Epidermal melanocyte (primary cell): ENCODE data around the gene HOMER1.
"Not testable (repeated sequence)": the region's sequence is repeated elsewhere in the genome, so short reads cannot be mapped to it uniquely, and the experiment has no call there.

Source experiments
- DNase-seq: peaks from one replicate; pipeline ENCODE4 v3.0.0; 2011; ENCODE audit warnings: low spot score; ENCODE audit not compliant: insufficient read length

Gene HOMER1

GRCh38 chr5:79420248-79420647 is 93.7 kb downstream of the HOMER1 start:
- no peak for DNase-seq

- no peak for DNase-seq
These were observed 95.7 kb downstream of the HOMER1 start for GRCh38 chr5:79418276-79418675.

- no peak for DNase-seq
These were observed 96.4 kb downstream of the HOMER1 start for GRCh38 chr5:79417495-79417894.

DNA sequence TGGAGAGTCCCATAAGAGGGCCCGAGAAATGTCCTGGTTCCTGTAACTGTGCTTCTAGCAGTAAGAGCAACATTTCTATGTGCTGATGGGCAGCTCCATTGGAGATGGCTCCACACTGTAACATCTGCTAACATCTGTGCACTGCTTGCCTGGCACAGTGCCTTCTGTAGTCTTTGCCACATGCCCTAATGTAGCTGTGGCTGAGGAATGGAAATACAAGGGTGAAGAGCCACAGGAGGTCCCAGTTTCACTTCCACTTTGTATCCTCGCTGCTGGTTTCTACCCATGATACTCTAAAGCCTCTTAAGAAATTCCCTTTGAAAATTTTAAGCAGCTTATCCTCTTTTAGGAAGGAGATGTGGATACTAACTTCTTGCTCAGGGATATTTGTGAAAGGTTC is 97.4 kb downstream of the HOMER1 start:
- no peak for DNase-seq

GRCh38 chr5:79413112-79413511 is 100.8 kb downstream of the HOMER1 start:
- DNase-seq: no peak

GRCh38 chr5:79408028-79408427 is 105.9 kb downstream of the HOMER1 start:
- DNase-seq: no peak

- DNase-seq: no peak
These were observed 106.3 kb downstream of the HOMER1 start for GRCh38 chr5:79407591-79407990.

DNA sequence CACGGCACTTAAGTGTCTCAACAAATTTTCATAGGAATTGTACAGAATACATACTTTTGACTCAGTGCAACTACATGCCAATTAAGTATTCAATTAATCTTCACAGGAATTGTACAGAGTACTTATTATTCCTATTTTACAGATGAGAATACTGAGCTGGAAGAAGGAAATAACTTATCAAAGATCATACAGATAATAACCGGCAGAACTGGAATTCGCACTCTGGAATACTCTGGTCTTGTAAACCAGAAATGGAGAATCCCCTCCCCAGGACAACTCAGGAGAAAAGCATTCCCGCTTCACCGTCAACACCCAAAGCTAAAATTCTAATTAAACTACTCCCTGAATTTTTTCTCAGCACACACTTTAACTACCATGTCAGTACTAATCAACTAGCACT is 112.7 kb downstream of the HOMER1 start:
- no peak for DNase-seq

GRCh38 chr5:79399046-79399445 is 114.9 kb downstream of the HOMER1 start:
- DNase-seq: no peak

GRCh38 chr5:79397080-79397479 is 116.9 kb downstream of the HOMER1 start:
- DNase-seq: no peak

GRCh38 chr5:79396265-79396664 is 117.7 kb downstream of the HOMER1 start:
- DNase-seq: no peak

GRCh38 chr5:79395296-79395695 is 118.6 kb downstream of the HOMER1 start:
- DNase-seq: no peak

DNA sequence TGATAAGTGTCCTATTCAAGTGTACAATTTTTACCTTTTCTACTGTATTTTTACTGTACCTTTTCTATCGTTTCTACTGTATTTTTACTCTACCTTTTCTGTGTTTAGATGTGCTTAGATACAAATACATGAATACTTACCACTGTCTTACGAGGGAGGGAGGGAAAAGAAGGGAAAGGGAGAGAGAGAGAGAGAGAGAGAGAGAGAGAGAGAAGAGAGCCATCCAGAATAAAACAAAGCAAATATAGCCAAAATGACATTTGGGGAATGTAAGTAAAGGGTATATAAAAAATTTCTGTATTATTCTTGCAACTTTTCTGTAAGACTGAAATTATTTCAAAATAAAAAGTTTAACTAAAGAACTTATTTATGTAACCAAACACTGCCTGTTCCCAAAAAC is 121.2 kb downstream of the HOMER1 start:
- DNase-seq: no peak

DNA sequence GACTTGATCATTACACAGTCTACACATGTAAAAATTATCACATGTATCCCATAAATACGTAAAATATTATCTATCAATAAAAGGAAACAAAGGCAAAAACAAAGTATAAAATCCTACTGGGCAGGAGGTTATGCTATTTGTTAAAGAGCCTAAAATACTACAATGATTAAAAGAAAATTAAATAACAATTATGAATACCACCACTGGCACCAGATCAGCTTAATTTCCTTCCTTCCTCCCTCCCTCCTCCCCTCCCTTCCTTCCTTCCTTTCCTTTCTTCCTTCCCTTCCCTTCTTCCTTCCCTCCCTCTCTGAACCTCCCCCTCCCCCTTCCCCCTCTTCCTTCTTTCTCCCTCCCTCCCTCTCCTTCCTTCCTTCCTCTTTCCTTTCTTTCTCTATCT is 127.3 kb downstream of the HOMER1 start:
- no peak for DNase-seq

- not testable (repeated sequence) for DNase-seq
These were observed 128.8 kb downstream of the HOMER1 start for GRCh38 chr5:79385126-79385525.

DNA sequence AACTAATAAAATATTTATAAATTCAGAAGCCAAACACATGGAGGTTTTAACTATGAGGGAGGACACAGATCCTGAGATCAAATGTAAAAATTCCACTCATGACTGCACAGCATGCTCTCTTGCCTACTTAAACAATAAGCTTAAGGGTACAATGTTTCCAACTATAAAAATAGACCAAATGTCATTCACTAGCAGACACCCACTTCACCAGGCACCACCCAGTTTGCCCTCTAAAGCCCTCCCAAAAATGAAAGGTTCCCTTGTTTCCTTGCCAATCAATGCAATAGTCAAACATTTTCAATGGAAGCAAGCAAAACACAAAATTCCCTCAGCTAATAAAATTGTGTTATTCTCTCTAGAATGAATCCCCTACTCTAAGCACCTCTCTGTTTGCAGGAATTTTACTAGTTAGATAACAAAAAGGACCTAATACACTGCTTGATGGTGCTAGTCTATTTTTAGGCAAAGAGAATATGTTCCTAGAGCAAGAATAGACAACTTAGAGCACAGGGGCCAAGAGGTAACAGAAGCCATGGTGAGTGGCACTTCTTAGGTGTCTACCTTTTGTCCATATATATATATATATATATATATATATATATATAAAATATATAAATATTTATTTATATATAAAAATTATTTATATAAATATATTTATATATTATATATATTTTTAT is 135.3 kb downstream of the HOMER1 start:
- no peak for DNase-seq

DNA sequence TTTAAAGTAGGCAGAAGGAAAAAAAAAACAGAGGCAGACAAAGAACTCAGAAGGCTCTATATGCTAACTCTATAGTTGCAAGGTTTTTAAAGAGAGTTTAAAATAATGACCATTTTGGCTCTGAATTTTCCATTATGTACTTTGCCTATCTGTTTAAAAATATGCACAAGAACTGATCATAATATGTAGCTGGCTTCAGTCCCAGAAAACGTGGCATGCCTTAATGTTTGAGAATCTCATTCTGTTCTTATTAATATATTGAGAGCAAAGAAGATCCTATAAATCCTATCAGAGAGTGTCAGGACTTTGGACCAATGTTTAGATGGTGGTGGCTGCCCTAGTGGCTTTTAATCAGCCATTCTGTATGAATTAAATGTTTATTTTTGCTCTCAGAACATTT is 156.5 kb downstream of the HOMER1 start:
- DNase-seq: no peak

DNA sequence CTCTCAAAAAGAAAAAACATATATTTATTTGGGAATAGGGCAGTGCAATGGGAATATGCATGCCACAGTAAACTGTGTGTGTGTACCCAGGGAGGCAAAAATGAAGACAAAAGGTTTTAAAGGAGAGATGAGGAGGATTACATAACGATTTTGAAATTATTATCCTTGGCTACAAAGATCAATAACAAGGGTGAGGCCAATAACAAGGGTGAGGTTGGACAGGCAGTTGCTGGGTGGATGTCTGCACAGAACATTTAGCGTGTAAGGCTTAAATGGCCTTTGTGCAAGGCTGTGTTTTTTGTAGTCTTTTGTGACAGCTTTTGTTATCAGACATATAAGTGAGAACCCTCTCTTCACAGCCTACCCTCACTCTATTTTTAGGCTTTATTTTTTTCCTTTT is 164.1 kb downstream of the HOMER1 start:
- no peak for DNase-seq

DNA sequence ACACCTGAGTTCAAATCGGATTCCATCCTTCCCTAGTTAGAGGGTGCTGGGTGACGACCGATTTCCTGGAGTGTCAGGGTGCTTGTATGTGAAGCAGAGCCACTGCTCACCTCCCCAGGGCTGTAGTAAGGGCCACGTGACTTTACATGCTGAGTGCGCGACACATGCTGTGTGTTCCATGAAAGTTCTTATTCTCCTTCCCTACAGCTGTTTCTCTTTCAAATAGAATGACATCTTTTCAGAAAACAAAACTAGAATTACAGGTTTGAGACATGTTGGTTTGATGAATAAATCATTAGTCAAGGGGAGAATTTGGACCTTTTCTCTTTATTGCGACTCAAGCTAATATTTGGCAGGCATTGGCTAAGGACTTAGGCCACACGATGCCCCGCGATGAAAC is 164.9 kb downstream of the HOMER1 start:
- DNase-seq: no peak

- DNase-seq: no peak
These were observed 167.5 kb downstream of the HOMER1 start for GRCh38 chr5:79346420-79346824.

- DNase-seq: no peak
These were observed 179.9 kb downstream of the HOMER1 start for GRCh38 chr5:79333852-79334557.

DNA sequence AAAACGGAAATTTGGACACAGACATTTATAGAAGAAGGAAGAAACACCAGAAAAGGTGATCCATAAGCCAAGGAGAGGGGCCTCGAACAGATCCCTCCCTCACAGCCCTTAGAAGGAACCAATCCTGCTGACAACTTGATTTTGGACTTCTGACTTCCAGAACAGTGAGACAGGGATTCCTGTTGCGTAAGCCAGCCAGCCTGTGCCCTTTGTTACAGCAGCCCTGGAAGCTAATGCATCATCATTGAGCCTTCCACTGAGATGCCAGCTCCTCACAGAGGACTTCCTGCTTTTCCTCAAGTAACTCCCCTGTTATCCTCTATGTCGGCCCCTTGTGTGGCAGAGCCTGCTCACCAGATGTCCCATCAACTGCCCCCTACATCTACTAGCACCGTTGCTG is 183.9 kb downstream of the HOMER1 start:
- DNase-seq: no peak

DNA sequence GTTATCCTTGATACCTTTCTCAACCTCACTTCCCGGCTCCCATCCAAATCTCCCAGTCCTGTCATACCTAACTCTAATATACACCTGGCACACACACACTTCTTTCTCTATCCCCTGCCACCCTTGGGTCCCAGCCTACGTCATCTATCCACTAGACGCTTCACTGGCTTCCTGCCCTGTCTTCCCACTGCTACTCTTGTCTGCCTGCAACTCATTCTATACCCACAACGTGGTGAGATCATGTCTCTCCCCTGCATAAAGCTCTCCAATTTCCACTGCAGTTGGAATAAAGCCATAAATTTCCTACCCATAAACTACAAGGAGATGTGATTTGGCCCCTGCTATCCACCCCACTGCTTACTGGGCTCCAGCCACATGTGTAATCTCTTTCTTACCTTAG is 184.5 kb downstream of the HOMER1 start:
- no peak for DNase-seq
